ENCODE data around the gene MERTK.
A peak's percentile ranks its signal among the peaks of the same experiment; 100 is the strongest.
"Not testable (repeated sequence)": the region's sequence is repeated elsewhere in the genome, so short reads cannot be mapped to it uniquely, and the experiment has no call there.

Gene MERTK

DNA sequence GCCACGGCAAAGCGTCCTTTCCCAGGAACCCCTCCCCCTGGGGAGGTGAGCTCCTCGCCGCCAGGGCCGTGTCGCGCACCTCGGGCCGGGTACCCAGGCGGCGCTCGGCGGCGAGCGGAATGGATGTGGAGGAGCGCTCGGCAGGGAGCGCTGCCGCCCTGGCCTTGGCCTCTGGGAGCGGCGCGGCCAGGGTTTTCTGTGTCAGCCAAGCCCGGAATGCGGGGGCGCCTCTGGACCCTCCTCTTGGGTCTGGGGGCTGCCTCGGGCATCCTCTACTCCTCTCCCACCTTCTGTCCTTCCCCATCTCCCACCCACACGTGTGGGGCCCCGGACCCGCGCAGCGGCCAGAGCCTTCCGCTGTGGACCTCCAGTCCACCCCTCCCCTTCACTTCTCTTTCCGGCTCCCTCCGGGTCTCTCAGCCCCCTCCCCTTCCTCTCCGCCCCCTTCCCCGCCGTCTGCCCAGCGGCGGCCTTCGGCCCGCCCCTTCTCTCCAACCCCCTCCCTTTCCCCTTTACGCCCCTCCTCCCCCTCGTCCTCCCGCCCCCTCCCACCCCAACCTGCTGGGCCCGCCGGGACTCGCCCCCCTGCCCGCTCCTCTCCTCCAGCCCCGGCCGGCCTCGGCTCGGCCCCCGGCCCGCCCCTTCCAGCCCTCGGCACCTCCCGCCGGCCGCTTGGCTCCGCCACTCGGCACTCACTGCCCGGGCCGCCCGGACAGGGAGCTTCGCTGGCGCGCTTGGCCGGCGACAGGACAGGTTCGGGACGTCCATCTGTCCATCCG is at the start of gene MERTK:
Gene MERTK (plus strand): TSS at position 684 of the 779 bp plus-strand sequence. CDS start 129 bp downstream, outside the sequence.
- DNase-seq = peak; percentile 84

DNA sequence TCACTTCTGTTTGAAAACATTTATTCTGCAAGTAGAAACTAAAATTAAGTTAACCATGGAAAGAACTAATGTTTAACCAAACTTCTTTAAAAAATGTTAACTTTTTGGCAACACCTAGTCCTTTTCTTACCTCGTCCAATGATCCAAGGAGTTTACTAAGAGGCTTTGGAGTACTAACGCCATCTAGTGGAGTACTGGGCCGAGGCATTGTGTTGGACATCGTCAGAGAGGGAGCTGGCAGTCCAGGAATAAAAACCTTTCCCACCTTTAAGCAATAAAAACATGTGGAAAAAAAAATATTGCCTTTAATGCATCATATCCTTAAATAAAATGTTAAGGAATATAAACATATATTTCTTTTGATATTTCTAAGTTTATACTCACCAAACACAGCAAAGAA is 47.8 kb upstream of the MERTK start:
- DNase-seq = peak; percentile 2

DNA sequence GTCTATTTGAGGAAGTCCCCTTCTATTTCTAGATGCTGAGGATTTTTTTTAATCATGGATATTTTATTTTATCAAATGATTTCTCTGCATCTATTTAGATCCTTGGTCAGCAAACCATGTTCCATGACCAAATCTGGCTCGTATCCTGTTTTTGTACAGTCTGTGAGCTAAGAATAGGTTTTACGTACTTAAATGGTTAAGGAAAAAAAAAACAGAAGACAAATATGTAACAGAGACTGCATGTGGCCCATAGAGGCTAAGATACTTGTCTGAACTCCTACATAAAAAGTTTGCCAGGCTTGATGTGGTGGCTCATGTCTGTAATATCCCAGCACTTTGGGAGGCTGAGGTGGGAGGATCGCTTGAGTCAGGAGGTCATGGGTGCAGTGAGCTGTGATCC is 45.9 kb upstream of the MERTK start:
- DNase-seq = not testable (repeated sequence)

DNA sequence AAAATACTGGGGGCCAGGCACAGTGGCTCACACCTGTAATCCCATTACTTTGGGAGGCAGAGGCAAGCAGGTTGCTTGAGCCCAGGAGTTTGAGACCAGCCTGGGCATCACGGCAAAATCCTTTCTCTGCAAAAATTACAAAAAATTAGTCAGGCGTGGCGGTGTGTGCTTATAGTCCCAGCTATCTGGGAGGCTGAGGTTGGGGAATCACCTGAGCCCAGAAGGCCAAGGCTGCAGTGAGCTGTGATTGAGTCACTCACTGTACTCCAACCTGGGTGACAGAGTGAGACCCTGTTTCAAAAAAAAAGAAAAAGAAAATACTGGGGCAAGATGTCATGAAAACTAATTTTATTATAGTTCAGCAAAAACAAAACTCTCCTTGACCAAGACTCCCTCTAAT is 38.4 kb upstream of the MERTK start:
- not testable (repeated sequence) for DNase-seq

DNA sequence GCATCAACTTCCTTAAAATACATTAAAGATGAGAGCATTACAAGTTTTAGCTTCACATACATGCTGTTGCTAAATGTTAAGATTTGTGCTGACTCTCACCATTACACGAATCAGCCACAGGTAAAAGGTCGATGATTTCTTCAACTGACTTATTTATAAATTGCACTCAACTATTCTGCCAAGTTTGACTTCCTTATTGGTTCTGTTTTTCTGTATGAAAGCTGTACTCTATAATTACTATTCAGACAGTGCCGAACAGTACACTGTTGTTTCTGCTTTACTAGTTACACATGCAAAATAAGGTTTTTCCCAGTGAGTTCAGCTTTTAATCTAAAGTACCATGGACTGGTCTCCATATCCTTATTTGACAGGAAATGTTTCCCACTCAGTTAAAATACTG is 33.3 kb upstream of the MERTK start:
- DNase-seq = not testable (repeated sequence)

DNA sequence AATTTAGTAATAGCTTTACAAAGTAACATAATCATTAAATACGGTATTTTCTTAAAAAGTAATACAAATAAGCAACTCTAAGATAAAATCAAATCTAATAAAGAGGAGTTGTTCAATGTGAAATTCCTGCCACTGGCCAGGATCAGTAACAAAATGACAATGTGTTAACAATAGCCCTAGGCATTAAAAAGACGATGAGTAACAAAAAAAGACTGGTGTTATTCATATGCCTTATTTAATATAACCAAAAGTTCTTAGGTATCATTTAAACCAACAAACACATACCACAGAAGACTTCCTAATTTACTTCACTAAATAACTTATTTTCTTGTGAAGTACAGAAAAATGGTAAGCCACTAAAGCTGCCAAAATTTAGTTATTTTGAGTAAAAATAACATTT is 25.6 kb upstream of the MERTK start:
- not testable (repeated sequence) for DNase-seq

DNA sequence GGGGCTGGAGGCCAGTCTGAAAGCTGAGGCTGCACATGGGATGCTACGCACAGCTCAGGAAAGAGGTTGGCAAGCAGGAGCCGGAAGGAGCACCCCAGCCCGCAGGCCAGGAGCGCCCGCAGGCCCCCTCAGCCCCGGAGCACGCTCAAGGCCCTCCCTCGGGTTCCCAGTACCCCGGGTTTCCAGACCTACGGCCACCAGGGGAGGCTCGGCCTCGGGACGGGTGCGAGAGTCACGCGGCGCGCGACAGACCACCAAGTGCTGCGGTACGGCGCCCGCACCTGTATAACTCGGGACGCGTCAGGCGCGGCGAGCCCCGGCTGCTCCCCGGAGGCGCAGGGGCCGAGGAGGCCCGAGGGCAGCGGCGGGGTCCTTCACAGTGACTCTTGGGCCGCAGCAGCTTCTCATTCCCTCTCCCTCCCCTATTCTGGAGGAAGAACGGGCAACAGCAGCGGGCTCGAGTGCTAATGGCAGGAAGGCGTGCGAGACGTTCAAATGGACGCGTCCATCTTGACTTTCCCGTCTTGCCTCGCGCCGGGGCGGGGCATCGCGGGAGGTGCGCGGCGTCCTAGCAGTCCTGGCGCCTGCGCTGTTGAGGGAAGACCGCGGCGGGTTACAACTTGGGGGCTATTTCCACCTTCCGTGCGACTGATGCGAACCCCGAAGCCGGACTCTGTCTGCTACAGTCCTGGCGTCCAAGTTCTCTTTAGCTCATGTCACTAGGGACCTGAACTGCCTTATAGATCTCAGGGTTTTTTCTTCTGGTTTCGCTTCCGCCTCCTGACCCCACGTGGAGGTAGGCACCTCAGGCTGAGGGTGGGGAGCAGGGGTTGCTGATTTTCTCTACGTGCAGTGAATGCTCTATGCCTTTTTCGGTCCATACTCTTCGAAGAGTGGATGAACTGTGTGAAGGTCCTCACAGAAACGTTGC is 14.5 kb upstream of the MERTK start, which contains the start of gene ANAPC1:
Gene ANAPC1 (minus strand): TSS at position 533 of the 931 bp plus-strand sequence. CDS start 3,368 bp downstream, outside the sequence.
- peak; percentile 68 for DNase-seq

DNA sequence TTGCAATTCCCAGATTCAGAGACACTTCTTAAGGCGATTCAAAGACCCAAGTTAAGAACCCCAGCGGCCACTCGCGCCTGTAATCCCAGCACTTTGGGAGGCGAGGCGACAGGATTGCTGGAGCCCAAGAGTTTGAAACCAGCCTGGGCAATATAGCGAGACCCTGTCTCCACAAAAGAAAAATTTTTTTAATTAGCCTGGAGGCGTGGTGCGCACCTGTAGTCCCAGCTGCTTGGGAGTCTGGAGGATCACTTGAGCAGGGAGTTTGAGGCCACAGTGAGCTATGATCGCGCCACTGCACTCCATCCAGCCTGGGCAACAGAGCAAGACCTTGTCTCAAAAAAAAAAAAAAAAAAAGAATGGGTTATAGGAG is 13.8 kb upstream of the MERTK start:
- no peak for DNase-seq

DNA sequence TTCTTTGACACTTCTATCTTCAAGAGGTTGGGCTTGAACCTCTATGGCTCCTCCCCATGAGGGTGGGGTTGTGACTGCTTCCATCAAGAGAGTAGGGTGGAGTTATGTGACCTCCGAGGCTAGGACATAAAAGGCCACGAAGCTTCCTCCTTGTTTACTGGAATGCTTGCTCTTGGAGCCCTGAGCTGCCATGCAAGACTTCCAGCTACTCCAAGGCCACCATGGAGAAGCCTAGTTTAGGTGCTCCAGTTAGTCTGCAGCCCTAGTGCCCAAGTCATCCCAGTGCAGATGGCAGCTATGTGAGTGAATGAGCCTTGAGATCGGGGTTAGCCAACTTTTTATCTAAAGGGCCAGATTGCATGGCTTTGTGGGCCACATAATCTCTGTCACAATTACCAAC is 2.4 kb upstream of the MERTK start:
- no peak for DNase-seq

DNA sequence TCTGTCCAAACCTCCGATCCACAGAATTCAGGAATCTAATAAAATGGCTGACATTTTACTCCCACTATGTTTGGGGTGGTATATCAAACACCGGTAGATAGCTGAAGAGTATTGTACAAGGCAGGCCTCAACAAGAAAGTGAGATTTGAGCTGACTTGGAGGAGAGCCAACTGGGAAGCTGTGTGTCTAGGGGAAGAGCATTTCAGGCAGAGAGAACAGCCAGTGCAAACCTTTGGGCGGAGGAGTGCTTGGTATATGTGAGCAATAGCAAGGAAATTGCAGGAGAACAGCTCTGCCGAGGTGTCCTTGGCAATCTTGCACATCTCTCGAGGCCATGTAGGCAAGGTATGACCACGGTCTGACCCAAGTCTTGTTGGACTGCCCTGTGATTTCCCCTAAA is 1.8 kb upstream of the MERTK start:
- DNase-seq = peak; percentile 44

DNA sequence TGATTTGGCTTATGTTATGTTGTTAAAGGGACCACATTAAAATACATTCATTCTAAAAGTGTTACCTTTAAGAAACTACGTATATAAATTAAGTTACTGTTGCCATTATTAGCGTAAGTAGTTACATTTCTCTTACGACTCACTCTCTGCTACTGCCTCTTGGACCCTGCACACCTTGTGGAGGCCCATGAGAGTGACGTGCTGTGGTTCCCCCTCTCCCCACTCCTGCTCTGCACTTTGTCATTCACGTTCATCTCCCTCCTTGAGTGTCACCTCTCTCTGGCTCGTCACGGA is 830 bp upstream of the MERTK start:
- no peak for DNase-seq

DNA sequence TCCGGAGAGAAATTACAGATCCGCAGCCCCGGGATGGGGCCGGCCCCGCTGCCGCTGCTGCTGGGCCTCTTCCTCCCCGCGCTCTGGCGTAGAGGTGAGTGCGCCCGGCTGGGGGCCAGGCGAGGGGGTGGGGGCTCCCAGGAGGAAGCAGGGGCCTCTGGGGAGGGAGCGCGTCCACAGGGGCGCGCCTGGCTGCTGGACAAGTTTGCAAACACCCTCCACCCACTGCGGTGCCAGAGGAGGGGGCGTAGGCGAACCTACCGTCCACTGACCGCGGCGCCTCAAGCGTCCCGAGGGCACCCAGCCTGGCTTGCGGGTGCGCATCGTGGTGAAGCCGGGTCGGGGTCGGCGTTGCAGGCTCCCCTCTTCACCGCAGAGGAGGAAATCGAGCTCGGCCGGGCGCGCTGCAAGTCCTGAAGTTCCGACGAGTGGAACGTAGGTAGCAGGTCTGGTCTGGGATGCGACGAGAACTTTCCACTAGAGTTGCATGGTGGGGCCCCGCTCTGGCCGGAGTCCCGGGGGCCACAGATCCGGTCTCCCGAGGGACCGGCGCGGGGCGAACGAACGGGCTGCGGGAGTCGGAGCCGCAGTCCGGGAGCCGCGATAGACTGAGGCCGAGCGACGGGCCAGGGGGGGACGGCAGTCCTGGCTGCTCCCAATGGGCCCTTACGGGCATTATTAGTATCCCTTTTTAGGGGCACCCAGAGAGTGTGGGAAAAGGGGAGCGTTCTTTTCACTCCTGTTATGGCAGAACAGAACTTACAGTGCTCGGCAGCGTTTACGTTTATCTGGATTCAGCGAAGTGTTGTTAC is 502 bp downstream of the MERTK start:
- DNase-seq = no peak

DNA sequence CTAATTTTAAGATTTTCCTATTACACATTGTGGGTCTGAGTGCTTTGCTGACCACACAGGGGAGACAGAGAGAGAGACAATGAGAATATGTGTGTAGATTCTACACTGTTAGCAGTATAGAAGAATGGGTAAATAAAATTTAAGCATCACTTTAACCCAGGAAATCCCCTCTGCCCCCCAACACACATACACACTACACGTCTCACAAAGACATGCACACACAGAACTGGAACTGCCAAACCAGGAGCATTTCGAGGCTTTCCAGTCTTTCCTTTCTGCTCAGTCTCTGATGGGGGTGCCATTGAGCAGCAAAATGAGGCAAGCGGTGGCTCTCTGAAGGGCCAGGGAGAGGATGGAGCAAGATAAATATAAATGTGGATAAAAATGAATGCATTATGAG is 2.5 kb downstream of the MERTK start:
- DNase-seq = peak; percentile 30

DNA sequence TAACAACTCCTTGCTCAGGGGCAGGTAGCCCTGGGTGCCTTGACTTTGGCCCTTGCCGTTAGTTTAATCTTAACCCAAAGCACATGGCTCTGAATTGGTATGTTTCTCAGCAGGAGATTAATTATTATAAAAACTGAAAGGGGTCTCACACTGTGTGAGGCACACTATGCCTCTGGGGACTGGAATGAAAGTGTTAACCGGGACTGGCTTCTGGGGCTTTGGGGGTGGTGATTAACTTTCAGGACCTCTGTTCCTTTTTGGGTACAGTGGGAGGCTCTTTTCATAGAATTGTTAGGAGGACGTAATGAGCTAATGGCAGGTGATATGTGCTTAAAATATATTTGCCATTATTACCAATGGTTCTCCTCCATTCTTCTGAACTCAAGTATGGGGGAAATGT is 5.1 kb downstream of the MERTK start:
- DNase-seq = no peak

DNA sequence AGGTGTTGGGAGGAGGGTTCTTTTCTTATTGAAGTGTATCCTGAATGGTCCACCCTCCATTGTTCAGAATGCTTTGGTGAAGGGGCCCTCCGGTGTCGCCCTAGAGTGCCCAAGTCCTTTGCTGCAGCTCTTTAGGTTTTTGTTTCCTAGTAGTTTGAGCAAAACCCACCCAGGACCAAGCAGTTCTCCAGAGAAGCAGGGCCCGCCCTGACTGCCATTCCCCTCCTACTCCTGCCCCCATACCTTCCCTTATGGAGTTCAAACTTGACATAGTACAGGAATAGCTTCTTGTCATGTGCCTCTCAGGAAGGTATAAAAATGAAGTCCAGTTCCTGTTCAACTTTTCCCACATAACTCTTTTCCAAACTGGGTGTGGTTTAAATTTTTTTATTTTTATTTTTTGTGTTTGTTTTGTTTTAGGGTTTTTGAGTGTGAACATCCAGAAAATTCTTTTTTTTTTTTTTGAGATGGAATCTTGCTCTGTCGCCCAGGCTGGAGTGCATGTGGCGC is 5.6 kb downstream of the MERTK start:
- DNase-seq = no peak

DNA sequence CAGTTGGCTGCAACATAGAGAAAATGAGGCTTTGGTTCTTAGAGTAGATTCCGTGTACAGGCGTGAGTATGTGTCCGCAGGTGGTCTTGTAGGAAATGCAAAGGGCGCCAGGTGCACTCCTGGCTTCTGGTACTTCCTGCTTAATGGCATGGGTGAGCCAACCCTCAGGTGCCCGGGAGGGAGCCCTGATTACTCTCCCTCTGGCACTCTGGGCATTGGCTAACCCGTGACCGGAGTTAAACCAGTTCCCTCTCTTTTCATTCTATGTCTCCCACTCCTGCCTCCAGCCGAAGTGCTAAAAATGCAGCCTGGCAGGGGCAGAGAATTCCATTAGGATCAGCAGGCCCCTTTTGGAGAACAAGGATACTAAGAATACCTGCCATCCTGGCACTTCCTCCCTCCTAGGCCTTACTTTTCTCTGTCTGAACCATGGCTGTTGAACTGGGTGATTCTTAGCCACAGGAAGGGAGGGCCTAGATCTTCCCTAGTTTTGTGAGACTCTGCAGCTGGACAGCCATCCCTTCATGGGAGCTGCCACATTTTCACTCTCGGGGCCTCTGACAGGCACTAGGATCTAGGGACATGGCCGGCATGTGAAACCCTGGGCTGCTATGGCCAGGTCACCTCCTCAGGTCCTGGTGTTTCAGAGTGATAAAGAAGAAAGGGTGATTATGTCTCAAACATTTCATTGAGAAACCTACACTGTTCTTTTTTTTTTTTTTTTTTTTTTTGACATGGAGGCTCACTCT is 6.5 kb downstream of the MERTK start:
- no peak for DNase-seq

DNA sequence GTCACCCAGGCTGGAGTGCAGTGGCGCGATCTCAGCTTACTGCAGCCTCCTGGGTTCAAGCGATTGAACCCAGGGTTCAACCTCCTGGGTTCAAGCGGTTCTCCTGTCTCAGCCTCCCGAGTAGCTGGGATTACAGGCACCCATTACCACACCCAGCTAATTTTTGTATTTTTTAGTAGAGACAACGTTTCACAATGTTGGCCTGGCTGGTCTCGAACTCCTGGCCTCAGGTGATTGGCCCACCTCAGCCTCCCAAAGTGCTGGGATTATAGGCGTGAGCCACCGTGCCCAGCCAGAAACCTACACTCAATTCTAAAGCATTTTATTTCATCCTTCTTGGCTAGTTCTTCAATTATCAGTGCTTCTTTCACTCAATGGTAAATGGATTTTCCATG is 7.1 kb downstream of the MERTK start:
- DNase-seq = not testable (repeated sequence)

DNA sequence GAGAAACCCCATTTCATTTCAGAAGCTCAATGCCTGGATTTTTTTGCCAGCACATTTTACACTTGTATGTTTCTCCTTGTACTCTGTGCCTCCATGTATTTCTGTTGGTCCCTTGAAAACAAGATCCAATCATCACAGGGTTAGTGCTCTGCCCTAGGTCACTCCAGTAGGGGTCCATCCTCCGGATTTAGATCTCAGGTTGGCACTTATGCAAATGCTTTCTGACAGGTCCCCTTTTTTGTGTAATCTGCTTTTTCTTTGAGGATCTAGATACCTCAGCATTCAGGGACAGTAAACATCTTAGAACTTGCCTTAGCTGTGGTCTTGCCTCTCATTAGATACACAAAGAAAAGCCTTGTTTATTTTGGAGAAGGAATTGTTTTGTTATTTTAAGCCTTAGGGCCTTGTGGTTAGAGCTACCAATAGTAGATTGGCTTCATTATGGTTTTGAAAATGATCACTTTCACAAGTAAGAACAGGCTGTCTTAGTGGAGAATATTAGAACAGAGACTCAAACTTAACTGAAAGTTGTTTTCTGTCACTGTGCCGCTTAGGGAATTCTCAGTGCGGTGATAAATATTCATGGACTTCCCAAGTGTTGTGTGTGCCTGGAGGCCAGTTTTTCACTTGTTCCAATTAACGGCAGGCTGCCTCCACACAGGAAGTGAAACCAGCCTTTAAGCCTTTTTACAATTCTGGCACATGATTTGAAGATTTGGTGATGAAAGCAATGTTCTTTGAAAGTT is 7.8 kb downstream of the MERTK start:
- DNase-seq = no peak

DNA sequence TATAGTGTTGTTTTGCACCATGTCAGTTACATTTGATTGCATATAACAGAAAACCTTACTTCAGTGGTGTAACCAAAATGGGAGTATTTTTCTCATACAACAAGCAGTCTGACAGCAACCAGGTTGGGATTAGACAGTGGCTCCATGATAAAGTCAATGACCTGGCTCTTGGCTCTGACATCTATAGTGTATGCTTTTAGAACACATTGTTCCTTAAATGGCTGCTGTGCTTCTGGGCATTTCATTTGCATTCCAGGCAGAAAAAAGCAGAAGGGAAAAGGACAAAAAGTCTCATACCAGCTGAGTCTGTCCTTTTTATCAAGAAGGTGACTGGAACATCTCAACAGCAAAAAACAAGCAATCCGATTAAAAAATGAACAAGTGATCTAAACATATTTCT is 10.2 kb downstream of the MERTK start:
- DNase-seq = no peak

DNA sequence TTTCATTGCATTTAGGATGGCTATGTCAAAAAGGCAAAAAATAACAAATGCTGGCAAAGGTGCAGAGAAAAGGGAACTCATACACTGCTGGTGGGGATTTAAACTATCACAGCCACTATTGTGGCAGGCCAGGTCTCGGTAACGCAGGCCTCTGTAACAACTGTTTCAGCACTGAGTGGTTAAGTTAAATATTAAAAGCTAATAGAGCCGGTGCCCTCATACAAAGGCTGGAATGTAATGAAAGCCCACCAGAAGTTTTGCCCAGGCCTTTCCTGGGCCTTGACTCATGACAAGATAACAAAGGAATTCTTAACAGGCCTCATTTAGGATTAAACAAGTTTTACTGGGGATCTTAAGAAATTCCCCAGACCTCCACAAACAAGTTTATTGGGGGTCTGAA is 10.7 kb downstream of the MERTK start:
- DNase-seq = no peak

DNA sequence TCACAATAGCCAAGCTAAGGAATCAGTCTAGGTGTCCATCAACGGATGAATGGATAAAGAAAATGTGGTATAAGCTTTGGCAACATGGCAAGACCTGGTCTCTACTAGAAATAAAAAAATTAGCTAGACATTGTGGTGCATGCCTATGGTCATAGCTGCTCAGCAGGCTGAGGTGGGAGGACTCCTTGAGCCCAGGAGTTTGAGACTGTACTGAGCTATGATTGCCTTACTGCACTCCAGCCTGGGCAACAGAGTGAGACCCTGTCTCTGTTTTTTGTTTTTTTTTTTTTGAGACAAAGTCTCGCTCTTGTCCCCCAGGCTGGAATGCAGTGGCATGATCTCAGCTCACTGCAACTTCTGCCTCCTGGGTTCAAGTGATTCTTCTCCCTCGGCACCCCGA is 11.6 kb downstream of the MERTK start:
- DNase-seq = not testable (repeated sequence)
